GM18517 (cell line): ENCODE results near the gene IGF1R.
"Not testable (repeated sequence)": the region's sequence is repeated elsewhere in the genome, so short reads cannot be mapped to it uniquely, and the experiment has no call there.

Source experiments
- ATAC-seq: cut with Tn5 transposase; IDR thresholded peaks from one replicate; pipeline ENCODE4 v1.9.1; 2021; ENCODE audit warnings: mild to moderate bottlenecking, moderate library complexity; ENCODE audit not compliant: unreplicated experiment

IGF1R gene

GRCh38 chr15:98976500-98976899, 328.2 kb downstream of the IGF1R start:
- no peak for ATAC-seq

GRCh38 chr15:98977441-98977840, 329.1 kb downstream of the IGF1R start:
- no peak for ATAC-seq

- no peak for ATAC-seq
Measured at GRCh38 chr15:98978153-98978552, 329.8 kb downstream of the IGF1R start.

- ATAC-seq = no peak
Measured at GRCh38 chr15:98980899-98981228, 332.5 kb downstream of the IGF1R start.

- no peak for ATAC-seq
Measured at GRCh38 chr15:98981851-98982722, 333.7 kb downstream of the IGF1R start.

- no peak for ATAC-seq
Measured at GRCh38 chr15:98983334-98983733, 335.0 kb downstream of the IGF1R start.

GRCh38 chr15:98986281-98986680, 337.9 kb downstream of the IGF1R start:
- ATAC-seq = no peak

GRCh38 chr15:98994892-98995291, 346.6 kb downstream of the IGF1R start:
- no peak for ATAC-seq

- ATAC-seq = no peak
Measured at GRCh38 chr15:98996169-98996568, 347.8 kb downstream of the IGF1R start.

- no peak for ATAC-seq
Measured at GRCh38 chr15:98996624-98997023, 348.3 kb downstream of the IGF1R start.

GRCh38 chr15:98997312-98997711, 349.0 kb downstream of the IGF1R start:
- ATAC-seq = no peak

- no peak for ATAC-seq
Measured at GRCh38 chr15:98997755-98998154, 349.4 kb downstream of the IGF1R start.

DNA sequence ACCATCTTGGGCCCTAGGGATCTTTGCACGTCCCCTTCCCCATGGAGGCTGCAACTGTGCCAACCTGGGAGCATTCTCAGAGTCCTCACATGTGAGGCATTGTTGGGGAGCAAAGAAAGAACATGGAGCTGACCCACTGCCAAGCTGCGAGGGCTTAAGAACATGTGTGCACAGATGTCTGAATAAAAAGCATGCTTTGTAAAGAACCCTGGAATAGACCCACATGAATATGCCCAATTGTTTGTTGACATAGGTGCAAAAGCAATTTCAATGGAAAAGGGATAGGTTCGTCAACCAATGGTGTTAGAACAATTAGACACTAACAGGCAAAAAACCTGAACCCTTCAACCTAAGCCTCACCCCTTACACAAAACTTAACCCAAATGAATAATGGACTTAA, 349.9 kb downstream of the IGF1R start:
- ATAC-seq = no peak

GRCh38 chr15:98999233-98999632, 350.9 kb downstream of the IGF1R start:
- no peak for ATAC-seq

DNA sequence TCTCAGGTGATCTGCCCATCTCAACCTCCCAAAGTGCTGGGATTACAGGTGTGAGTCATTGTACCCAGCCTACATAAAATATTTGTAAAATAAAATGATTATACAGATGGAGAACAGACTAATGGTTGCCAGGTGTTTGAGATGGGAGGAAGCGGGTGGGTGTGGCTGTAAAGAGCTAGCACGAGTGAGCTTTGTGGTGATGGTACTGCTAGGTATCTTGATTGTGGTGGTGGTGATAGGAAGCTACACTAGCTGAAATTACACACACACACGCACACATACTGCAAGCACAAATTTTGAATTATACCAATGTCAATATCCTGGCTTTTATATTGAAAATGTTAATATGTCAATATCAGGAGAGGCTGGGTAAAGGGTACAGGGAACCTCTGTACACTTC, 353.9 kb downstream of the IGF1R start:
- no peak for ATAC-seq

- not testable (repeated sequence) for ATAC-seq
Measured at GRCh38 chr15:99003317-99003716, 355.0 kb downstream of the IGF1R start.

DNA sequence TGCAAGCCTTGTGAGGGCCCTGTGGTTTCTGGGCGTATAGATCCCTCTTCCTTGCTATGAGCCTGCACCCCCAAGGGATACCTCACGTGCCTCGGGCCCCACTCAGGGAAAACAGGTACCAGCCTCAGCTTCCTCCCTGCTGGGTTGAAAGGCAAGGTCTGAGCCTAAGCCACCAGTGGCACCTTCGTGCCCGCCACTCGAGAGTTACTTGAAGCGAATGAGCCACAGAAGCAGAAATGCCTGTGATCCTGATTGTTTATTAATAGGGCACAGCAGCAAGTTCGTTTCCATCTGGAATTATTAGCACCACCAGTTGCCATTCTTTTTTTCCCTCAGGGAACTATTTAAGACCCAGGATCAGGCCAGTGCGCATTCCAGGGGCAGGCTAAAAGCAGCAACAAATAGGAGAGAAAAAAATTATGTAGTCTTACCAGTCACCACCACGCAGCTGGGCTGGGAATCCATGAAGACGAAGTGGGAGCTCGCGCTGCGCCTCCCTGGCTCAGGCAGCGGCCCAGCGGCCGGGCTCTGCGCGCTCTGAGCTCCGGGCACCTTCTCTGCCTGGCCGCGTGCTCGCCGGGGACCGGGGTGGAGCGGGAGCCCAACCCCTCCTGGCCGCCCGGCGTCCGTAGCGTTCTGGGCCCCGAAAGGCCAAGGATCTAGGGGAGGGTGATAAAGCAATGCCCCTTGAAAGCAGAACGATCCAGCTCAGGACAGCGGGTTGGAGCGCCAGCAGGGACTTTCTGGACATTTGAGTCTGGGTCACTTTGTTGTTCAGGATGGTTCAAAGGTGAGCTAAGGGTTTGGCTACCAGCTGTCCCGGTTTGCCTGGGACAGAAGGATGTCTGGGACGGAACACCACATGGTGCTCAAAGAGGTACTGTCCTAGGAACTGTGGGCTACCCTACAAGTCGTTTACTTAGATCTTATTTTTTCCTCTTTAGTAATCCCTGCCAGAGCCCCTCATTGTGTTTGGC, 356.9 kb downstream of the IGF1R start:
- not testable (repeated sequence) for ATAC-seq

DNA sequence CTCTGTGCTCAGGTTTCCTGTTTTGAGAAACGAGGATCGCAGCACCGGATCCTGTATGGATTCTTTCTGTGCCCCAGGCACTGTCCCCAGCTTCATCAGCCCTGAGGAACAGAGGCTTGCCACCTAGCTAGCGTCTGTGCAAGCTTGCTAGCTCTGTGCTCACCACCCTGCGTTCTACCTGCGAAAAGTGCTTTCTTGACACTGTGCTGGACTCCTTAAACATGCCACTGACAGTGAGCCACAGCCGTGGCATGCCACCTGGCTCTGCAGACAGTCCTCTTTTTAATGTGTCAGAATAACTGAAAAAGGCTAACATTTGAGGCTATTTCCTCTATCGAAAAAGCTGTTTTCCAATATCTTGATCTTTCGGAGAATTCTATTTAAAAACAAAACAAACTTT, 357.8 kb downstream of the IGF1R start:
- ATAC-seq = no peak

- no peak for ATAC-seq
Measured at GRCh38 chr15:99006904-99007495, 358.7 kb downstream of the IGF1R start.

- no peak for ATAC-seq
Measured at GRCh38 chr15:99009741-99010330, 361.5 kb downstream of the IGF1R start.

DNA sequence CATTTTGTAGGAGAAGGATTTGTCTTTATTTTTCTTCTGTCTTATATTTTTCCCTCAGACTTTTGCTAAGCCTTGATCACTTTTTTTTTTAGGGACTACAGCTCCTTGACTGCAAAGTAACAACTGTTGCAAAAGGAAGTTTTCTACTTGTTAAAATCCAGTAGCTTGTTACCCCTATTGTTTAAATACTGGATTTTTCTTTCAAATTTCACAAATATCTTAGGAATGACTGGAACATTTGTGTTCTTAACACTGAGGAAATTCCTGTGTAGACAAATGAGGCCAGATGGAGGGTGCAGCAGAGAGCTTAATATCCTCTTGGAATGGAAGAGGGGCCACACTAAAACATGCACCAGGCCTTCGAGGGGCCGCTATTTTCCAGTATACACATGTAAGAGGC, 362.4 kb downstream of the IGF1R start:
- no peak for ATAC-seq
